HG02885 (cell line): ENCODE measurements around the gene EYS.
"Not testable (repeated sequence)": the region's sequence is repeated elsewhere in the genome, so short reads cannot be mapped to it uniquely, and the experiment has no call there.

Experiments used
- ATAC-seq: cut with Tn5 transposase; IDR thresholded peaks from one replicate; pipeline ENCODE4 v1.9.1; 2021; ENCODE audit warnings: mild to moderate bottlenecking; ENCODE audit not compliant: unreplicated experiment, poor library complexity

Gene EYS

DNA sequence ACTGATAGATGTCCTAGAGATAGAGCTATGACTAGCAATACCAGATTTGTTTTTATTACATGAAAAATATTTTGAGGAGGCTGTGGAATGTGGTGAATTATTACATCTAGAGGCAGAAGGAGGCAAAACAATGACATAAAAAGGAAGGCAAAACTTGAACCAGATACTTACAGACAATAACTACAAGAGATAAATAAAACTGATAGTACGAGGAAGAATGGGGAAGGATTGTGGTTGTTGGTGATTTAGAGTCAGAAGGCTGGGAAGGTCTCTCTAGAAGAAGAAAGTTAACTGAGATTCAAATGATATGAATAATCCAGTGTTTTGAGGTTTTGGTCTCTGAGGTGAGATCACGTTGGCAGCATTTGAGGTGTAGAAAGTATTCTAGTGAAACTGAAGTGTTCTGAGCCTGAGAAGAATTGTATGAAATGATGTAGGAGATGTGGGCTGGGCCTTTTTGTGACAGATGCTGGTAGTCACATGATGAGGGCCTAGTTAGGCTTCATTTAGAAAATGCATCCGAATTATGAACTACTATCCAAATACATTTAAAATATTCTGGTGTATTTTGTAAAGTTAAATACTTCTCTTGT lies 589.1 kb downstream of the EYS start:
- ATAC-seq: no peak

GRCh38 chr6:65116326-65116725 lies 590.7 kb downstream of the EYS start:
- ATAC-seq: no peak

GRCh38 chr6:65113581-65113980 lies 593.4 kb downstream of the EYS start:
- ATAC-seq: no peak

GRCh38 chr6:65112435-65112834 lies 594.6 kb downstream of the EYS start:
- no peak for ATAC-seq

- no peak for ATAC-seq
These were observed 597.0 kb downstream of the EYS start for GRCh38 chr6:65110031-65110430.

DNA sequence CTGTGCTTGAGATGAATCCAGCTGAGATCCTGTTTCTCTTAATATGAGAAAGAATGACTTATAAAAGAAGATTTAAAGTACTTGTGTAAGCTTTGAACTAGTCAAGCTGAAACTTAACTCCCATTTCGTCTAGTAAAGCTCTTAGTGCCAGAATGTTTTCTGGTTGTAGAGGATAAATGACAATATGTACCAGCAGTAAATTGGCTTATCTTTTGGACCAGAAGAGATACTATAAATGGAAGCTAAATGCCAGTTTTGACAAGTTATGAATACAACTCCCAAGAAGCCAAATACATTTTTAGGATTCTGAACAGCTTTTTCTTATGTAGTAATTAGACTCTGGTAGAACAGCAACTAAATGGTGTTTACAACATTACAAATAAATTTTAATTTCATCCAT lies 608.7 kb downstream of the EYS start:
- no peak for ATAC-seq

GRCh38 chr6:65091561-65091960 lies 615.5 kb downstream of the EYS start:
- no peak for ATAC-seq

DNA sequence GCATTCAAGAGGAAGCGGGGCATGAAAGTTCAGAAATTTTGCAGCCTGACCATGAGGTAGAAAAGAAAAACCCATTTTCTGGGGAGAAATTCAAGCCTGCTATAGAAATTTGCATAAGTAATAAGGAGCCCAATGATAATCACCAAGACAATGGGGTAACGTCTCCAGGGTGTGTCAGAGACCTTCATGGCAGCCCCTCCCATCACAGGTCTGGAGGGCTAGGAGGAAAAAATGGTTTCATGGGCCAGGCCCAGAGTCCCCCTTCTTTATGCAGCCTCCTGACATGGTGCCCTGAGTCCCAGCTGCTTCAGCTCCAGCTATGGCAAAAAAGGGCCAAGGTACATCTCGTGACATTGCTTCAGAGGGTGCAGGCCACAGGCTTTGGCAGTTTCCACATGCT lies 618.5 kb downstream of the EYS start:
- ATAC-seq: no peak

DNA sequence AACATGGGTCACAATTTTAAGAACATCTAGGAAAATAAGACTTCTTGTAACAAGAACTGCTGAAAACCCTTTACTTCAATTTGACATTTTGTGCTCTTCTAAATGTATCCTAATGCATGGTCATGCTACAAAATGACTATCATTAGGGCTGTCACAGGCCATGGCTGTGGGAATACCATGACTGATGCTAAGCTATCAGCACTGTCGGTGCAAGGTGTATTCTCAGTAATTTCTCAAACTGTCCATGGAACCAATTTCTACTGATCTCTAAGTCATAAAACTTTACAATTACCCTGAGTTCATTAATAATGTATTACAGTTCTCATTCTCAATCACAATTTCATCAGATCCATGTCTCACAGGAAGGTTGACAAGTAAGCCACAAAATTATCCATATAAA lies 625.3 kb downstream of the EYS start:
- ATAC-seq: no peak

DNA sequence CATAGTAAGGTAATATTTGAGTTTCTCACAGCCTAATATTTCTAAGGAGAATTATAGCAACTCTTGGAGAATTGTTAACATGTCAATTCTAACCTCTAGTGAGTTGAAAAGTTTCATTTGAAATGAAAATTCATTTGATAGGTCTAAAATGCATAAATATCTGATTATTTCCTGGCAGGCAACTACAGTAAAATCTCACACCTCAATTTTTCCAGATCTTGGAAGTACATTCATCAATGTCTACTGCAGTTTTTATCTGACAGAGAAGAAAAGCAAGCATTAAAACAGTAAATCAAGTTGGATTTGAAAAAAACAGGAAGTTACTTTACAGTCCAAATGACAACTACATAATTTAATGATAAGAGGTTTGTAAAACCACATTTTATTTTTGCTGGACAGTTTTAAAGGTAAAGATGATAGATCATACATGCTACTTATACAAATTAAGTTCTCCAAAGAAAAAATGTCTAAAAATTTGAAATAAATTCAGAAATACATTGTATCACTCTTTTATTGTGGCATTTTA lies 631.3 kb downstream of the EYS start:
- ATAC-seq: no peak

GRCh38 chr6:65072500-65072899 lies 634.5 kb downstream of the EYS start:
- no peak for ATAC-seq

DNA sequence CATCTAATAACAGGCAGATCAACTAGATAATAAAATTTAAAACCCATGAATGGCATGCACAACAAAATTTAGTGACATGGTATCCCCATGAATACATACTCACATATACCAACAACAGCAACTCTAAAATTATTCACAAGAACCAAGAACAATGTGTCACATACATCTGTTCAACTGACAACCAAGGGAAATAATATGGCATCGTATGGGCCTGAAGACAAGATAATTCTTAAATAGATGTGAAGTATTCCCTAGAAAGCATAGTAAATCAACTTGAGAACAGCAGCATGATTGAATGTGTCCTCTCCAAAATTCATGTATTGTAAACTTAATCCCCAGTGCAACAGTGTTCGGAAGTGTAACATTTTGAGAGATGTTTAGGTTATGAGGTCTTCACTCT lies 635.5 kb downstream of the EYS start:
- ATAC-seq: no peak

- no peak for ATAC-seq
These were observed 642.2 kb downstream of the EYS start for GRCh38 chr6:65064844-65065243.

GRCh38 chr6:65059568-65059967 lies 647.5 kb downstream of the EYS start:
- no peak for ATAC-seq

DNA sequence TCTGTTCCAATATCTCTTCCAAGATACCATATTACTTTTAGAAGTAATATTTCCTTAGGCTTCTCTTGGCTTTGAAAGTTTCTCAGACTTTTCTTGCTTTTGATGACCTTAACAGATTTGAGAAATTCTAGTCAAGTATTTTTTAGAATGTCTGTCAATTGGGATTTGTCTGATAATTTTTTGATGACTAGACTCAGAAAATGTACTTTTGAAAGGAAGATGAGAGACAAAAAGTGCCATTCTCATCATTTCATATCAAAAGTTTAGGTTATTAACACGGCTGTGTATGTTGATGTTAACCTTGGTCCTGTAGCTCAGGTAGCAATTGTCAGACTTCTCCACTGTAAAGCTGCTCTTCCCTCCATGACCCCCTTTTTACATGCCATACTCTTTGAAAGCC lies 651.5 kb downstream of the EYS start:
- ATAC-seq: no peak

GRCh38 chr6:65052626-65053025 lies 654.4 kb downstream of the EYS start:
- no peak for ATAC-seq

- no peak for ATAC-seq
These were observed 661.2 kb downstream of the EYS start for GRCh38 chr6:65045801-65046200.

GRCh38 chr6:65014006-65014405 lies 693.0 kb downstream of the EYS start:
- ATAC-seq: no peak

DNA sequence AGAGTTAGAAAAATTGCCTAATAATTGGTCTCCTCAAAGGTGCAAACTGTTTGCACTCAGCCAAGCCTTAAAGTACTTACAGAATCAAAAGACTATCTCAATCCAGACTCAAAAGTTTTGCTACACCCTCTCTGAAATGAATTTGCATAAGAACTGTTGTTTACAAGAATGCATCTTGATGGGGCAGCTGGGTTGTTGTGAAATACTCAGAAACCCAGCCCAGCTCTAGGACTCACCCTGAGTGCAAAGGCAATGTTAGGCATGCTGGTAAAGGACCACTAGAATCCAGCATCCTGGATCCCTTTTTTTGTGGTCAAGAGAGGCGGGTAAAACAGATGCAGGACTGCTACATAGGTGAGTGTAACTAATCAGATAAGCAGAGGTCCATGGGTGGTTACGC lies 700.2 kb downstream of the EYS start:
- no peak for ATAC-seq

- ATAC-seq: no peak
These were observed 702.7 kb downstream of the EYS start for GRCh38 chr6:65004283-65004682.

DNA sequence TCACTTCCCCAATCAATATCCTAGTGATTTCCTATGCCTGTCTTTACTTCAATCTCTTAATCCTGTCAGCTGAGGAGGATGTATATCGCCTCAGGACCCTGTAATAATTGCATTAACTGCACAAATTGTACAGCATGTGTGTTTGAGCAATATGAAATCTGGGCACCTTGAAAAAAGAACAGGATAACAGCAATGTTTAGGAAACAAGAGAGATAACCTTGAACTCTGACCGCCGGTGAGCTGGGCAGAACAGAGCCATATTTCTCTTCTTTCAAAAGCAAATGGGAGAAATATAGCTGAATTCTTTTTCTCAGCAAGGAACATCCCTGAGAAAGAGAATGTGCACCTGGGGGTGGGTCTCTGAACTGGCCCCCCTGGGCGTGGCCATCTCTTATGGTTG lies 704.1 kb downstream of the EYS start:
- not testable (repeated sequence) for ATAC-seq

- ATAC-seq: no peak
These were observed 706.2 kb downstream of the EYS start for GRCh38 chr6:65000815-65001214.

- ATAC-seq: no peak
These were observed 708.8 kb downstream of the EYS start for GRCh38 chr6:64998204-64998603.
